ENCODE measurements around the gene MARS1. TPM values are rescaled to one million over a fixed set of nuclear protein-coding genes. Genes with fewer than 3 reads are reported as not detected.
"Not testable (repeated sequence)": the region's sequence is repeated elsewhere in the genome, so short reads cannot be mapped to it uniquely, and the experiment has no call there.

The MARS1 gene
- total RNA-seq, 4 donors from 2014 or later, result 54.2 to 94.6 (median 69.6) TPM

GRCh38 chr12:57558864-57559263 lies 71.0 kb downstream of the MARS1 start:
- H3K27me3 ChIP-seq, result no peaks in the 10 kb centered on the region
- DNase-seq, result no peak

GRCh38 chr12:57560516-57560915 lies 72.6 kb downstream of the MARS1 start:
- WGBS, 2 donors, result 85 to 89% methylated on average over 2 of the region's 2 CpGs
- intact Hi-C loops (cut with DNase I), result no loop called here
- no peak for TF ChIP-seq CTCF (IDR thresholded peaks at IDR 0.05)
- TF ChIP-seq POLR2A (IDR thresholded peaks at IDR 0.05), result no peak
- H3K27ac ChIP-seq, result no peak overlapping the region
- no peaks in the 10 kb centered on the region for H3K27me3 ChIP-seq
- no peaks in the 10 kb centered on the region for H3K4me1 ChIP-seq
- H3K9me3 ChIP-seq, result no peaks in the 10 kb centered on the region
- H3K4me3 ChIP-seq, result no peak overlapping the region
- H3K36me3 ChIP-seq, result no peaks in the 10 kb centered on the region
- no peak for DNase-seq

More at GRCh38 chr12:57558864-57559263, 71.0 kb downstream of the MARS1 start:
- Histone ChIP-seq H3K9me3 (no peaks in the 10 kb centered on the region), H3K4me3 (no peak overlapping the region), H3K27ac (no peak overlapping the region), H3K4me1 (no peaks in the 10 kb centered on the region), H3K36me3 (no peaks in the 10 kb centered on the region)
- WGBS, 2 donors, result 75 to 83% methylated on average over 4 of the region's 4 CpGs
- intact Hi-C loops (cut with DNase I), result no loop called here
- TF ChIP-seq CTCF (IDR thresholded peaks at IDR 0.05) (no peak), POLR2A (IDR thresholded peaks at IDR 0.05) (no peak)

GRCh38 chr12:57561117-57561516 lies 73.2 kb downstream of the MARS1 start:
- H3K4me3 ChIP-seq; DNase-seq; H3K9me3 ChIP-seq; intact Hi-C loops (cut with DNase I); H3K4me1 ChIP-seq; H3K27me3 ChIP-seq; H3K27ac ChIP-seq; H3K36me3 ChIP-seq: not testable (repeated sequence)
- WGBS, 2 donors, result 47 to 50% methylated on average over 1 of the region's 1 CpG

- H3K4me1 ChIP-seq, result no peaks in the 10 kb centered on the region
- DNase-seq, result no peak
- no peak overlapping the region for H3K4me3 ChIP-seq
- H3K27ac ChIP-seq, result no peak overlapping the region
- WGBS, 2 donors, result 59 to 73% methylated on average over 4 of the region's 4 CpGs
- intact Hi-C loops (cut with DNase I), result no loop called here
- no peaks in the 10 kb centered on the region for H3K9me3 ChIP-seq
- TF ChIP-seq CTCF (IDR thresholded peaks at IDR 0.05) (no peak), POLR2A (IDR thresholded peaks at IDR 0.05) (no peak)
- peaks cover 0 to under 1% (median 0%) of the 10 kb centered on the region in 4 donors for H3K27me3 ChIP-seq
- H3K36me3 ChIP-seq, result no peaks in the 10 kb centered on the region
Observed at GRCh38 chr12:57563358-57563757, 75.5 kb downstream of the MARS1 start.

GRCh38 chr12:57564178-57564740 lies 76.4 kb downstream of the MARS1 start:
- H3K4me1 ChIP-seq, result no peaks in the 10 kb centered on the region
- no peak overlapping the region for H3K4me3 ChIP-seq
- H3K27ac ChIP-seq, result no peak overlapping the region
- WGBS, 2 donors, result 75 to 86% methylated on average over 7 of the region's 7 CpGs
- peaks cover 0 to 7% (median 0%) of the 10 kb centered on the region in 4 donors for H3K27me3 ChIP-seq
- DNase-seq, result no peak
- intact Hi-C loops (cut with DNase I), result no loop called here
- TF ChIP-seq CTCF (IDR thresholded peaks at IDR 0.05) (no peak), POLR2A (IDR thresholded peaks at IDR 0.05) (no peak)
- H3K36me3 ChIP-seq, result no peaks in the 10 kb centered on the region
- H3K9me3 ChIP-seq, result no peaks in the 10 kb centered on the region

Small RNA genes within 50 kb of the gene (small RNA-seq; reads per million reads assigned to genes)
- gene MIR616, result 0 reads per million in 4 donors

Other genes starting within 250 kb of the MARS1 start
- gene STAC3, start 236.9 kb upstream of the MARS1 start, total RNA-seq, result under 1 TPM; 0.29 to 0.95 (median 0.47) TPM
- 10 to 100 TPM; 21.7 to 37.6 (median 29.3) TPM for gene R3HDM2, start 57.0 kb upstream of the MARS1 start, total RNA-seq
- not detected for gene INHBC, start 53.3 kb upstream of the MARS1 start, total RNA-seq
- gene INHBE, start 32.8 kb upstream of the MARS1 start, total RNA-seq, result not detected
- gene GLI1, start 28.3 kb upstream of the MARS1 start, total RNA-seq, result under 1 TPM in 2 of 4 donors, not detected in 2; 0.09 to 0.48 TPM
- 10 to 100 TPM in 2 of 4 donors, 1 to 10 TPM in 2; 4.5 to 20.4 (median 11.3) TPM for gene ARHGAP9, start 8.2 kb upstream of the MARS1 start, total RNA-seq
- 10 to 100 TPM in 3 of 4 donors, 1 to 10 TPM in 1; 5.1 to 23.3 (median 15.4) TPM for gene DDIT3, start 32.4 kb downstream of the MARS1 start, total RNA-seq
- 10 to 100 TPM; 13.8 to 33.2 (median 17.6) TPM for gene MBD6, start 34.8 kb downstream of the MARS1 start, total RNA-seq
- 100 to 1,000 TPM; 122 to 175 (median 159) TPM for gene DCTN2, start 59.1 kb downstream of the MARS1 start, total RNA-seq
- under 1 TPM in 3 of 4 donors, not detected in 1; 0.15 to 0.22 (median 0.19) TPM for gene KIF5A, start 62.0 kb downstream of the MARS1 start, total RNA-seq
- gene PIP4K2C, start 103.1 kb downstream of the MARS1 start, total RNA-seq, result 10 to 100 TPM; 25.2 to 41.7 (median 33.1) TPM
- 10 to 100 TPM in 1 of 4 donors, 1 to 10 TPM in 3; 1.6 to 16.6 (median 5.6) TPM for gene DTX3, start 116.8 kb downstream of the MARS1 start, total RNA-seq
- 10 to 100 TPM in 1 of 4 donors, 1 to 10 TPM in 2, under 1 TPM in 1; 0.76 to 27.7 (median 6.2) TPM for gene ARHGEF25, start 123.4 kb downstream of the MARS1 start, total RNA-seq
- under 1 TPM; 0.18 to 0.56 (median 0.23) TPM for gene B4GALNT1, start 145.1 kb downstream of the MARS1 start, total RNA-seq
- gene OS9, start 206.1 kb downstream of the MARS1 start, total RNA-seq, result 100 to 1,000 TPM; 151 to 231 (median 168) TPM

Data from esophagus squamous epithelium (tissue), 5 donors.